CD4-positive, alpha-beta memory T cell (primary cell): ENCODE measurements around the gene ZNF148. TPM values are rescaled to one million over a fixed set of nuclear protein-coding genes. Genes with fewer than 3 reads are reported as not detected.

Experiments used
- CTCF ChIA-PET: fragments of 350-600 bp; sonication (Branson Sonifier 250); formaldehyde crosslinking; loops from one replicate; lab custom pipeline; 2021; ENCODE audit warnings: inconsistent platforms; ENCODE audit not compliant: partially characterized antibody; lab: Charles Lee
- POLR2A ChIA-PET: fragments of 350-600 bp; sonication (Branson Sonifier 250); formaldehyde crosslinking; loops from one replicate; lab custom pipeline; 2021; ENCODE audit not compliant: partially characterized antibody; lab: Charles Lee
- DNase-seq, 5 donors: peaks; one replicate each; pipeline versions ENCODE4 v3.0.0 to v3.0.0-alpha.2; 2020 to 2022; ENCODE audit warnings: mixed read lengths in 1 of 5
- H3K27ac ChIP-seq: one replicate; pipeline ENCODE4 v1.7.0; 2013; ENCODE audit warnings: low read depth, low read length
- H3K27me3 ChIP-seq: 2 replicates; pipeline ENCODE4 v1.7.0; 2013; ENCODE audit warnings: mild to moderate bottlenecking, low read length, moderate library complexity; ENCODE audit not compliant: insufficient read depth
- H3K36me3 ChIP-seq: 2 replicates; pipeline ENCODE4 v1.7.0; 2013; ENCODE audit warnings: mild to moderate bottlenecking, low read length, moderate library complexity; ENCODE audit not compliant: insufficient read depth
- H3K4me1 ChIP-seq: 2 replicates; pipeline ENCODE4 v1.7.0; 2013; ENCODE audit warnings: mild to moderate bottlenecking, low read length, moderate library complexity; ENCODE audit not compliant: insufficient read depth
- H3K4me3 ChIP-seq, 2 donors: one replicate each; pipeline ENCODE4 v1.7.0; 2013; ENCODE audit warnings: low read length in 2 of 2, mild to moderate bottlenecking in 1 of 2
- H3K9me3 ChIP-seq, 2 donors: one replicate each; pipeline ENCODE4 v1.7.0; 2013; ENCODE audit warnings: low read length in 2 of 2, control low read depth in 1 of 2; ENCODE audit not compliant: control insufficient read depth in 1 of 2
- H3K27ac Mint-ChIP-seq, 7 donors: one replicate each; pipeline ENCODE4 v1.8.0; 2020 to 2021; ENCODE audit warnings: mixed read lengths in 7 of 7, mild to moderate bottlenecking in 6 of 7, inconsistent platforms in 3 of 7, moderate library complexity in 3 of 7
- H3K27me3 Mint-ChIP-seq, 2 donors: one replicate each; pipeline ENCODE4 v1.8.0; 2020 to 2021; ENCODE audit warnings: mixed read lengths in 2 of 2
- H3K36me3 Mint-ChIP-seq, 2 donors: one replicate each; pipeline ENCODE4 v1.8.0; 2020 to 2021; ENCODE audit warnings: mixed read lengths in 2 of 2, inconsistent platforms in 1 of 2, mild to moderate bottlenecking in 1 of 2
- H3K4me1 Mint-ChIP-seq, 4 donors: one replicate each; pipeline ENCODE4 v1.8.0; 2020 to 2021; ENCODE audit warnings: mixed read lengths in 4 of 4, mild to moderate bottlenecking in 1 of 4
- H3K4me3 Mint-ChIP-seq, 8 donors: one replicate each; pipeline ENCODE4 v1.8.0; 2020 to 2021; ENCODE audit warnings: mixed read lengths in 8 of 8, mild to moderate bottlenecking in 7 of 8, moderate library complexity in 6 of 8, inconsistent platforms in 3 of 8
- H3K9me3 Mint-ChIP-seq, 8 donors: one replicate each; pipeline ENCODE4 v1.8.0; 2020 to 2021; ENCODE audit warnings: mixed read lengths in 8 of 8, mild to moderate bottlenecking in 5 of 8, inconsistent platforms in 3 of 8, moderate library complexity in 1 of 8
- intact Hi-C: fragments of 100-400 bp; cut with micrococcal nuclease; formaldehyde crosslinking; loops from one replicate; pipeline ENCODE4 v1.15.1; 2023
- polyA plus RNA-seq, 2 donors: library from polyadenylated mRNA; unstranded; fragments of 300-500 nt; fragmentation: Illumina TruSeq; gene quantifications; one replicate each; pipeline ENCODE4 v1.2.3, GENCODE V29; 2021
- total RNA-seq, 2 experiments: library from RNA; stranded (reverse); gene quantifications; one replicate each; pipeline ENCODE4 v1.2.3, GENCODE V29; 2021

The ZNF148 gene
- total and polyA plus RNA-seq, 4 experiments from 2014 or later = 60.6 to 74.7 (median 64.0) TPM

- peaks cover 31 to 39% of the 10 kb centered on the region in 2 donors for H3K36me3 Mint-ChIP-seq
- Histone ChIP-seq H3K9me3 (no peaks in the 10 kb centered on the region), H3K4me1 (peaks cover 19% of the 10 kb centered on the region), H3K27ac (no peak overlapping the region), H3K27me3 (no peaks in the 10 kb centered on the region), H3K4me3 (no peak overlapping the region), H3K36me3 (peaks cover 3% of the 10 kb centered on the region)
- no peak overlapping the region for H3K4me3 Mint-ChIP-seq
- H3K9me3 Mint-ChIP-seq = no peaks in the 10 kb centered on the region
- CTCF ChIA-PET = no interaction called here
- no peaks in the 10 kb centered on the region for H3K27me3 Mint-ChIP-seq
- H3K4me1 Mint-ChIP-seq = peaks cover 18 to 29% (median 24%) of the 10 kb centered on the region in 4 donors
- H3K27ac Mint-ChIP-seq = peak overlapping the region in 4 of 7 donors; percentile 11 to 74 (median 22)
- POLR2A ChIA-PET = no interaction called here
- intact Hi-C loops = no loop called here
- no peak for DNase-seq
Observed at GRCh38 chr3:125316246-125316645, 58.9 kb downstream of the ZNF148 start.

DNA sequence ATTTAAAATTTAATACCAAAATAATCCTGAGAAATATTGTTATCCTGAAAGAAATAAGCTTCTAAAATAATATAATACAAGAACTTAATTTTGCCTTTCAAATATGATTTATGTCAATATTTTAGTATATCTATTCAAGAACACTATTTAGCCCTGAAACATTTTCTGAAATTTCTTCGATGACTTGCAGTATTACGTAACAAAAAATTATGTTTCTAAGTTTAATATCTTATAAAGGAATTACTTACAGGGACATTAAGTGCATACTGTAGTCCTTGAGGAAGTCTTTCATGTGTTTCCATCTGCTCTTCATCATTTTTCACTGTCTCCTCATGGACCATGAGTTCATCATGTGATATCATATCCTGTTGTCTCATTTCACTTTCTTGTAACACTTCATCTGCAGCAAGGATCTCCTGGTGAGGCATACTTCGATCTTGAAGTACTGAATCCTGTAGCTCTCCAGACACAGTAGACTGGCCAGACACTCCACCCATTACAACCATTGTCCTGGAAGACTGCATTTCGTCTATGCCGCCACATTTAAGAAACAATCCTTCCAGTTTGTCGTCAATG, 62.0 kb downstream of the ZNF148 start:
- Histone ChIP-seq H3K4me3 (no peak overlapping the region), H3K36me3 (peaks cover 3% of the 10 kb centered on the region), H3K27me3 (no peaks in the 10 kb centered on the region), H3K9me3 (no peaks in the 10 kb centered on the region), H3K4me1 (peaks cover 33% of the 10 kb centered on the region), H3K27ac (no peak overlapping the region)
- no peak for DNase-seq
- H3K36me3 Mint-ChIP-seq = peaks cover 43 to 44% of the 10 kb centered on the region in 2 donors
- H3K4me3 Mint-ChIP-seq = no peak overlapping the region
- H3K9me3 Mint-ChIP-seq = no peaks in the 10 kb centered on the region
- H3K27me3 Mint-ChIP-seq = no peaks in the 10 kb centered on the region
- ChIA-PET CTCF (no interaction called here), POLR2A (no interaction called here)
- H3K4me1 Mint-ChIP-seq = peaks cover 31 to 47% (median 38%) of the 10 kb centered on the region in 4 donors
- intact Hi-C loops = loop anchor here (5.0 kb wide), 1 partner anchor 44 kb away; no protein-coding TSS in a partner anchor
- H3K27ac Mint-ChIP-seq = peak overlapping the region in 6 of 7 donors; percentile 6 to 80 (median 60)

GRCh38 chr3:125310623-125311081, 64.5 kb downstream of the ZNF148 start:
- H3K4me1 Mint-ChIP-seq = peaks cover 32 to 57% (median 41%) of the 10 kb centered on the region in 4 donors
- CTCF ChIA-PET = interaction anchor here (1.2 to 1.4 kb wide), 2 partner anchors 12 to 65 kb away, joined by 3 to 4 read pairs; partner anchors contain the start of gene ZNF148
- DNase-seq = peak; percentile 40 to 63 (median 46)
- peaks cover 35% of the 10 kb centered on the region for H3K4me1 ChIP-seq
- POLR2A ChIA-PET = interaction anchor here (2.6 kb wide), 1 partner anchor 65 kb away, joined by 11 read pairs; the partner anchor contains the start of gene ZNF148
- peak overlapping the region; percentile 86 to 96 (median 92) for H3K4me3 Mint-ChIP-seq
- no peaks in the 10 kb centered on the region for H3K9me3 ChIP-seq
- intact Hi-C loops = loop anchor here (2.0 to 5.0 kb wide), 2 partner anchors 47 to 64 kb away; partner anchors contain the start of gene ZNF148
- peak overlapping the region; percentile 61 for H3K27ac ChIP-seq
- H3K27me3 ChIP-seq = no peaks in the 10 kb centered on the region
- no peaks in the 10 kb centered on the region for H3K27me3 Mint-ChIP-seq
- H3K27ac Mint-ChIP-seq = peak overlapping the region; percentile 87 to 96 (median 94)
- H3K9me3 Mint-ChIP-seq = peaks cover 0 to 2% (median 0%) of the 10 kb centered on the region in 8 donors
- peaks cover 41 to 48% of the 10 kb centered on the region in 2 donors for H3K36me3 Mint-ChIP-seq
- H3K4me3 ChIP-seq = peak overlapping the region; percentile 37 to 60
- H3K36me3 ChIP-seq = peaks cover 3% of the 10 kb centered on the region

GRCh38 chr3:125309476-125309875, 65.6 kb downstream of the ZNF148 start:
- peak overlapping the region; percentile 0 to 76 (median 41) for H3K4me3 Mint-ChIP-seq
- Histone ChIP-seq H3K36me3 (peaks cover 7% of the 10 kb centered on the region), H3K9me3 (no peaks in the 10 kb centered on the region), H3K27ac (no peak overlapping the region), H3K4me3 (no peak overlapping the region), H3K27me3 (no peaks in the 10 kb centered on the region), H3K4me1 (peaks cover 38% of the 10 kb centered on the region)
- H3K4me1 Mint-ChIP-seq = peaks cover 32 to 62% (median 49%) of the 10 kb centered on the region in 4 donors
- peaks cover 43 to 51% of the 10 kb centered on the region in 2 donors for H3K36me3 Mint-ChIP-seq
- peaks cover 0 to 2% (median 0%) of the 10 kb centered on the region in 8 donors for H3K9me3 Mint-ChIP-seq
- intact Hi-C loops = no loop called here
- ChIA-PET POLR2A (interaction anchor here (2.6 kb wide), 1 partner anchor 66 kb away, joined by 11 read pairs; the partner anchor contains the start of gene ZNF148), CTCF (no interaction called here)
- H3K27ac Mint-ChIP-seq = peak overlapping the region in 5 of 7 donors; percentile 25 to 88 (median 66)
- no peak for DNase-seq
- H3K27me3 Mint-ChIP-seq = no peaks in the 10 kb centered on the region

DNA sequence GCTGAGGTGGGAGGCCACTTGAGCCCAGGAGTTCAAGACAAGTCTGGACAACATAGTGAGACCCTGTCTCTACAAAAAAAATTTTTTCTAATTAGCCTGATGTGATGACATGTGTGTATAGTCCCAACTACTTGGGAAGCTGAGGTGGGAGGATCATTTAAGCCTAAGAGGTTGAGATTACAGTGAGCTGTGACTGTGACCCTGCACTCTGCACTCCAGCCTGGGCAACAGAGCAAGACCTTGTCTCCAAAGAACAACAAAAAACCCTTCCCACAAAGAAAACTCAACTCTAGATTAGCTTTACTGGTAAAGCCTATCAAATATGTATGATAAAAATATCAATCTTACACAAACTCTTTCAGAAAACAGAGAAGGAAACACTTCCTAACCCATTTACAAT, 68.5 kb downstream of the ZNF148 start:
- H3K9me3 Mint-ChIP-seq = peaks cover 0 to 2% (median 0%) of the 10 kb centered on the region in 8 donors
- peaks cover 9% of the 10 kb centered on the region for H3K36me3 ChIP-seq
- no peak overlapping the region for H3K27ac ChIP-seq
- H3K27ac Mint-ChIP-seq = no peak overlapping the region
- no peak for DNase-seq
- no peak overlapping the region for H3K4me3 ChIP-seq
- POLR2A ChIA-PET = no interaction called here
- H3K4me1 ChIP-seq = peaks cover 23% of the 10 kb centered on the region
- peaks cover 38 to 50% of the 10 kb centered on the region in 2 donors for H3K36me3 Mint-ChIP-seq
- no peaks in the 10 kb centered on the region for H3K27me3 ChIP-seq
- intact Hi-C loops = no loop called here
- H3K9me3 ChIP-seq = no peaks in the 10 kb centered on the region
- peaks cover 27 to 58% (median 46%) of the 10 kb centered on the region in 4 donors for H3K4me1 Mint-ChIP-seq
- H3K4me3 Mint-ChIP-seq = peak overlapping the region in 2 of 8 donors; percentile 32 to 53
- H3K27me3 Mint-ChIP-seq = no peaks in the 10 kb centered on the region
- CTCF ChIA-PET = interaction anchor here (1.6 kb wide), 1 partner anchor 11 kb away, joined by 3 read pairs; no protein-coding TSS in a partner anchor

DNA sequence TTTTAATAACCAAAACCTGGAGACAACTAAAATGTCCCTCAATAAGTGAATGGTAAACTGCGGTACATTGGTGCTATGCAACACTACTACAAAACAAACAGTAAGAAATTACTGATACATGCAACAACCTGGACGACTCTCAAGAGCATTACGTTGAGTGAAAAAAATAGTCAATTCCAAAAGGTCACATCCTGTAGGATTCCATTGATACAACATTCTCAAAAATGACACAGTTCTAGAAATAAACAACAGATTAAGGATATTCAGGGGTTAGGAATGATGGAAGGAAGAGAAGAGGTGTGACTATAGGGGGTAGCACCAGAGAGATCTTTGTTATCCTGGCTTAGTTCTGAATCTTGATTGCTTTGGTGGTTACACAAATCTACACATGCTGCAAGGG, 72.2 kb downstream of the ZNF148 start:
- DNase-seq = no peak
- H3K27me3 ChIP-seq = no peaks in the 10 kb centered on the region
- CTCF ChIA-PET = no interaction called here
- H3K27ac ChIP-seq = no peak overlapping the region
- peaks cover 4% of the 10 kb centered on the region for H3K4me1 ChIP-seq
- H3K36me3 Mint-ChIP-seq = peaks cover 31 to 40% of the 10 kb centered on the region in 2 donors
- peaks cover 19 to 41% (median 35%) of the 10 kb centered on the region in 4 donors for H3K4me1 Mint-ChIP-seq
- POLR2A ChIA-PET = no interaction called here
- H3K4me3 ChIP-seq = no peak overlapping the region
- H3K9me3 Mint-ChIP-seq = peaks cover 0 to 2% (median 0%) of the 10 kb centered on the region in 8 donors
- no peaks in the 10 kb centered on the region for H3K9me3 ChIP-seq
- intact Hi-C loops = no loop called here
- H3K27ac Mint-ChIP-seq = no peak overlapping the region
- peak overlapping the region in 1 of 8 donors; percentile 35 for H3K4me3 Mint-ChIP-seq
- peaks cover 9% of the 10 kb centered on the region for H3K36me3 ChIP-seq
- H3K27me3 Mint-ChIP-seq = no peaks in the 10 kb centered on the region

- no peak overlapping the region for H3K27ac Mint-ChIP-seq
- H3K27me3 ChIP-seq = no peaks in the 10 kb centered on the region
- DNase-seq = no peak
- H3K9me3 Mint-ChIP-seq = no peaks in the 10 kb centered on the region
- no peak overlapping the region for H3K4me3 ChIP-seq
- no peak overlapping the region for H3K27ac ChIP-seq
- H3K4me1 Mint-ChIP-seq = peaks cover 21 to 40% (median 32%) of the 10 kb centered on the region in 4 donors
- CTCF ChIA-PET = no interaction called here
- intact Hi-C loops = no loop called here
- H3K36me3 Mint-ChIP-seq = peaks cover 20 to 27% of the 10 kb centered on the region in 2 donors
- peaks cover under 1% of the 10 kb centered on the region for H3K4me1 ChIP-seq
- no peak overlapping the region for H3K4me3 Mint-ChIP-seq
- no peaks in the 10 kb centered on the region for H3K9me3 ChIP-seq
- POLR2A ChIA-PET = no interaction called here
- H3K27me3 Mint-ChIP-seq = no peaks in the 10 kb centered on the region
- H3K36me3 ChIP-seq = peaks cover 9% of the 10 kb centered on the region
Observed at GRCh38 chr3:125300416-125300815, 74.7 kb downstream of the ZNF148 start.
